Transverse colon (tissue), 4 donors: ENCODE results near the gene DCLK3.

Source experiments
- CTCF ChIP-seq, 5 experiments: fragments of 200-600 bp in 3 of 5; fragments of 450-650 bp in 2 of 5; sonication (generic) in 3 of 5; IDR thresholded peaks; 1 replicate in 2 of 5; 2 replicates in 3 of 5; pipeline ENCODE4 v1.5.1; 2016 to 2017; ENCODE audit warnings: antibody characterized with exemption in 5 of 5, inconsistent platforms in 3 of 5, mild to moderate bottlenecking in 2 of 5, moderate library complexity in 1 of 5
- POLR2A ChIP-seq: fragments of 450-650 bp; IDR thresholded peaks from one replicate; pipeline ENCODE4 v1.6.1; 2016; ENCODE audit warnings: antibody characterized with exemption, mild to moderate bottlenecking, moderate library complexity
- POLR2AphosphoS5 ChIP-seq, 3 donors: sonication (generic); formaldehyde crosslinking; IDR thresholded peaks; one replicate each; pipeline ENCODE4 v1.6.1; 2016; ENCODE audit warnings: antibody characterized with exemption in 3 of 3

DNA sequence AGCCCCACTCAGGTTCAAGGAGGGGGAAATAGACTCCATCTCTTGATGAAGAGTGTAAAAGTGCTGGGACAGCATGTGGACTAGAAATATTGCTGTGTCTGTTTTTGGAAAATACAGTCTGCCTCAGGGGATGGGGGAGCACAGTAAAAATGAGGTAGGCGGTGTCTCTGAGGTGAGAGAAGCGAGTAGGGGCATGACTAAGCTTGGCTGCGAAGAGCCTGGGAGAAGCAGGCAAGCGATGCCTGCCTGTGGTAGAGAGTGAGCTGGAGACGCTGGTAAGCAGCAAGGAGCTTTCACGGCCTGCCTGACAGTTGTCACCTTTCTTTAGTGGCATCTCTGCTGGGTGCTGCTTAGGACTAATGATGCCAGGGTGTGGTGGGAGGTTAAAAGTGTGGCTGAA is 49.0 kb upstream of the DCLK3 start:
- TF ChIP-seq POLR2A (no peak), POLR2AphosphoS5 (IDR thresholded peaks at IDR 0.05) (no peak), CTCF (IDR thresholded peaks at IDR 0.05) (no peak)
